GM18502 (cell line): Measurements from ENCODE around the gene GOLPH3L.
"Not testable (repeated sequence)": the region's sequence is repeated elsewhere in the genome, so short reads cannot be mapped to it uniquely, and the experiment has no call there.

Source experiments
- ATAC-seq: cut with Tn5 transposase; IDR thresholded peaks from one replicate; pipeline ENCODE4 v1.9.1; 2021; ENCODE audit warnings: mild to moderate bottlenecking; ENCODE audit not compliant: unreplicated experiment, poor library complexity

The GOLPH3L gene

DNA sequence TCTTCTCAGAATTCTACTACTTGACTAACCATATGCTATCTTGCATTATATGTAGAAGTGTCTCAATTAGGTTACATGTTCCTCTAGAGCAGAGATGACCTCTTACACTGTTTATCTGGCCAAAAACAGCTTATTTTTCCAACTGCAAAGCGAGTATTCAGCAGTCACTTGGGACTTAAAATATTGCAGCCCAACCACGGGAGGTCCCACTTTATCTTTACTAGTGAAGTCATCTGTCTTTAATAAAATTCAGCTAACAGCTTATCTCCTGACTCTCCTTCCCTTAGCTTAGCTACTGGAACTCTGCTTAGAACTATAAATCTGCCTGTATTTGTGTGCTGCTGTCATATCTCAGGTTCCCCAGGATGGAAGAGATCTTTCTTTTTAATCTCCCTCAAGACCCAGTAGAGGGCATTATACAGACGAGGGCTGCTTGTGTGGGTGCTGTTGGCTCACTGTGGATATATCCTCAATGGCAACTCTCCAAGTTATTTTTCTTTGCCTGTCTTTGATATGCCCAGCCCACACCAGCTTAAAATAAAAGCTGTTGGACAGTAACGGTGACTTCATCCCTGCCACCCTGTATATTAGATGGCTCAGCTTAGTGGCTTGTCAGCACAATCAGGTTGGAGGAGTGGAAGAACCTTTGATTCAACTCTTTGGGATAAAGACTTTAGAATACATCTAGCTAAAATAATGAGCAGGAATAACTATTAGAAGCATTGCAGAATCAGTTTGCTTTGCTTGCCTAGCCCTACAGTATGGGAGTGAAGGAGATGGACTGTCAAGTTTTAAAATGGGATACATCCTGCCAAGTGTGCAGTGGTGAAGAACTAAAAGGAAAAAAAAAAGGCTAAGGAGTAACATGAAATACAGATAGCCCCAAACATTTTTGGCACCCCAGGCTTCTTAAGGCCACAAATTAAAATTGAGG, 77.1 kb downstream of the GOLPH3L start:
- no peak for ATAC-seq

DNA sequence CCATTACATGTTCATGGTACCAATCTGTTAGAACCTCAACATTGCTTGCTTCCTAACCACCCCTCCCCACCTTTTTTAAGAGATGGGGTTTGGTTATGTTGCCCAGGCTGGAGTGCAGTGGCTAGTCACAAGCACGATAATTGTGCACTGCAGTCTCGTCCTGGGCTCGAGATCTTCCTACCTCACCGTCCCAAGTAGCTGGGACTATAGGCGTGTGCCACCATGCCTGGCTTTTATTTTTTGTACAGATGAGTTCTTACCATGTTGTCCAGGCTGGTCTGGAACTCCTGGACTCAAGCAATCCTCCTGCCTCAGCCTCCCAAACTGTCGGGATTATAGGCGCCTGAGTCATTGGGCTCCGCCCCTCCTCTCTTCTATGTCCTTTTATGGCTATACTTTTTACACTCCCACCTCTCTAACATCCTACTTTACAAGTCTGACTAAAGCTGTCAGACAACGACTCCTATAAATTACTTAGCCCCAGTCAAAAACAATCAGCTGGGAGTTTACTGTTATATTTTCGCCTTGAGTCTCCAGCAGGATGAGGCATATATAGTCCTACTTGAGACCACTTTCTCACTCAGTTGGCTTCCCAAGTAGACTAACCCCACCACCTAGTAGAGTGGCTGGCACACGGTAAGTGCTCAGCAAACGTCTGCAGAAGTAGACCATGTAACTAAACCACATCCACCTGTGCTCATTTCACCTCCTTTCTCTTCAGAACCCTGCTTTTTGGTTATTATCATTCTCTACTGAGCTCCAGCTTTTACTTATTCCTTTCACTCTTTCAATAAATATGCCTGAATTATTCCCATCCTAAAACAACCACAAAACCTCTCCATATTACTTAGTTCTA, 81.4 kb downstream of the GOLPH3L start:
- no peak for ATAC-seq

DNA sequence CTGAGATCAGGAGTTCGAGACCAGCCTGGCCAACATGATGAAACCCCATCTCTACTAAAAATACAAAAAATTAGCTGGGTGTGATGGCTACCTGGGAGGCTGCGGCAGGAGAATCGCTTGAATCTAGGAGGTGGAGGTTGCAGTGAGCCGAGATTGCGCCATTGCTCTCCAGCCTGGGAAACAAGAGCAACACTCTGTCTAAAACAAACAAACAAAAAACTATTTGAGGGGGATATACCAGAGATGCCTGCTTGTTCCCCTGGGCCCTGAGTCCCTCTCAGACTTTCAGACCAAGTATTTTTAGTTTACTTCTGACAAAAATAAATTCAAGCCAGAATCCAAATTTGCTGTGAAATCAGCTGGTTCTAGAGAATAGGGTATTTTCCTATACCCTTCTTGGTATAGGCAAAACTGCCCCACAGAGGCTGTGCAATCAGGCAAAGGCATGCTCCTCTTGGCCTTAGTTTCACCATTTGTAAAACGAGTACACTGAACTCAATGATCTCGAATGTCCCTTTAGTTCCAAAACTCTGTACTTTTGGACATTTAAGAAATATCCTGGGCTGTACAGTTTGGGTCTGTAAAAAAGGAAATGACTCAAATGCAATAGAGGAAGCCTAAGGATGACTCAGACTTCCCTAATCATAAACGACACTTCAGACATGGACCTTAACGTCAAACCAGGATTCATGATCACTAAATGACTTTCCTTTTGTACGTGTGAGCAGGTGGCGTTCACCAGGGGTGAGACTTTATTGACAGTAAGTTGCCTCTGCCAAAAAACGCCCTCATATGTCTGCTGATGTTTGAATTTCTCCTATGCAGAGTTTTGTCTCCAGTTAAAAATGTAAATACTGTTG, 83.7 kb downstream of the GOLPH3L start:
- no peak for ATAC-seq

DNA sequence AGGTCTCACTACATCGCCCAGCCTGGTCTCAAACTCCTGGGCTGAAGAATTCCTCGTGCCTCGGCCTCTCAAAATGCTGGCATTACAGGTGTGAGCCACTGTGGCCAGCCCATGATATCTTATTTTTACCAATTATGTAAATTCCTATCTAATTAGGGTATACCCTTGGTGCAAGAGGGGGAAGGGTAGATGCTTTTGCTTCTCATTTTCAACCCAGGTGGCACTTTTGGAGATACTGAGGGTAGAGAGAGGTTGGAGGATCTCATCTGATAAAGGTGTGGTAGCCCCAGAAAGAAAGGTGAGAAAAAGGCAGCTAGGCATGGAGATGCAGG, 85.0 kb downstream of the GOLPH3L start:
- ATAC-seq, result no peak

DNA sequence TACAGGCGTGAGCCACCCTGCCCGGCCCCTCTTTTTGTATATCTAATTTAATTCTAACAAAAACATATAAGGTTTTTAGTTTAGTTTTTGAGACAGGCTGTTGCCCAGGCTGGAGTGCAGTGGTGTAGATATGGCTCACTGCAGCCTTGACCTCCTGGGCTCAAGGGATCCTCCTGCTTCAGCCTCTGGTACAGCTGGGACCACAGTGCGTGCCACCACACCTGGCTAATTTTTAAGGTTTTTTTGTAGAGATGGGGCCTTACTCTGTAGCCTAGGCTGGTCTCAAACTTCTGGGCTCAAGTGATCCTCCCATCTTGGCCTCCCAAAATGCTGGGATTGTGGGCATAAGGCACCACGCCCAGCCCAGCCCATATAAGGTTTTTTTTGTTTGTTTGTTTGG, 86.4 kb downstream of the GOLPH3L start:
- no peak for ATAC-seq

DNA sequence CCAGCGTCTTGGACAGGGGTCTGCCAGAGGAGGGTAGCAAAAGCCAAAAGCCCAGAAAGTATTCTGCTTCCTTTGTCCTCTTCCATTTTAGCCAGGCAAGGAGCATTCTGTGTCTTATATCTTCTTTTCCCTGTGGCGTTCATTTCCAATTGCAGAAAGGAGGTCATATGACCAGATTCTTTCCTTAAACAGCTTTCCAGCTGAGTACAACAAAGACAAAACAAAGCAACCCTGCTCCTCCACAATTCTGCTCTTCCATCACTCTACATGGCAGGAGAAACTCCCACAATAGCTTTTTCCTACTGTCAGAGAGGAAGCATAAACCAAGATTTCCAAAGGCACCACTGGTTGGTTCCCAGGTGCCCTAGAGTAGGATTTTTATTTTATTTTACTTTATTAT, 87.2 kb downstream of the GOLPH3L start:
- ATAC-seq, result no peak

DNA sequence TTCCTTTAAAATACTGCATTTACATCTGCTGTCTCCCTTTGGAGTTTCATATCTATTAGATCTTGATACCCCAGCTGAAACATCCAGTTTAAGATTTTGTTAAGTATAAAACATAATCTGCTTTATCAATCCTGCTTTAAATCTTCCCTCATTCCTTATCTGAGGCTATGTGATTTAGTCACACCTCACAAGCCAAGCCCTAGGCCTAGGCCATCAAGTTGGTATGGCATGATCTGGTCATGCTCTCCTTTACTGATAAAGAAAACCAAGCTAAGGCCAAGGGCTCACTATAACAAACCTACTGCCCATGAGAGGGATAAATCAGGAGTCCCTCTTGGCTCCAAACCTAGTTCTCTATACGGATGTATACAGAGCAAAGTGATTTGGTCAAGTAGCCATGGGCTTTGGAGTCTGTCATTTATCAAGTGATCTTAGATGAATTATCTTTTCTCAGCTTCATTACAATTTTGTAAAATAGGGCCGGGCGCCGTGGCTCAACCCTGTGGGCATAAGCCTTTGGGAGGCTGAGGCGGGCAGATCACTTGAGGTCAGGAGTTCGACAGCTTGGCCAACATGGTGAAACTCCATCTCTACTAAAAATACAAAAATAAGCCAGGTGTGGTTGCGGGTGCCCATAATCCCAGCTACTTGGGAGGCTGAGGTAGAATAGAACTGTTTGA, 90.4 kb downstream of the GOLPH3L start:
- ATAC-seq, result no peak

DNA sequence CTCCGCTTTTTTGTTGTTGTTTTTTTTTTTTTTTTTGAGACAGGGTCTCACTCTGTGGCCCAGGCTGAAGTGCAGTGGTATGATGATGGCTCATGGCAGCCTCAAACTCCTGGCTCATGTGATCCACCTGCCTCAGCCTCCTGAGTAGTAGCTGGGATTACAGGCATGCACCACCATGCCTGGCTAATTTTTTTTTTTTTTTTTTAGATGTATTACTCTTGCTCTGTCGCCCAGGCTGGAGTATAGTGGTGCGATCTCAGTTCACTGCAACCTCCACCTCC, 91.6 kb downstream of the GOLPH3L start:
- ATAC-seq, result not testable (repeated sequence)

DNA sequence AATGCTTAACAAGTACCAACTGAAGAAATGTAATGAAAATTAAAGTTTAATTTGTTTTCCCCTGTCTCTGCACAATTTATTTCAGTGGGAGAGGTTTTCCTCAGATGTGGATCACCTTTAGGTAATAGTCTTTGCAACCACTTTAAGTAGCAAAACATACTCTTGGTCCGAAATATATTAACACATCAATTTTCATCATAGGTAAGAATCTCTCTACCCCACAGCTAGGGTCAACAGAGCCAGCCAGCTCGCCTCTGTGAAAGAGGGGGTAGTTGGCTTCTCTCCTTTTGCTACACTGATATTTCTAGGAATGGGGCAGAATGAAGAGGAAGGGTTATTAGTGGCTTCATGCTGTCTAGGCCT, 92.7 kb downstream of the GOLPH3L start:
- ATAC-seq, result no peak

DNA sequence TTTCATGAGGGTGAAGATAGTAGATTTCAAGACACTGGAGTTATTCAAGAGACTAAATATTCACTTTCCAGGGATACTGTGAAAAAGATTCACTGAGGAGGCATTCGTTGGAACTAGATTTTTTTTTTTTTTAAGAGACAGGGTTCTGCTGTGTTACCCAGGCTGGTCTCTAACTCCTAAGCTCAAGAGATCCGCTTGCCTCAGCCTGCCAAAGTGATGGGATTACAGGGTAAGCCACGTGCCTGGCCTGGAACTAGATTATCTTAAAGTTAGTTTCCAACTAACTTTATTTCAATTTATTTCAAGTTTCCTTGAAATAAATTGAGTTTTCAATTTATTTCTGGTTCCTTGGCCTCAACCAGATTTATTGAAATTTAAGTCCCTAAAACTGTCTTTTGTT, 93.2 kb downstream of the GOLPH3L start:
- no peak for ATAC-seq

DNA sequence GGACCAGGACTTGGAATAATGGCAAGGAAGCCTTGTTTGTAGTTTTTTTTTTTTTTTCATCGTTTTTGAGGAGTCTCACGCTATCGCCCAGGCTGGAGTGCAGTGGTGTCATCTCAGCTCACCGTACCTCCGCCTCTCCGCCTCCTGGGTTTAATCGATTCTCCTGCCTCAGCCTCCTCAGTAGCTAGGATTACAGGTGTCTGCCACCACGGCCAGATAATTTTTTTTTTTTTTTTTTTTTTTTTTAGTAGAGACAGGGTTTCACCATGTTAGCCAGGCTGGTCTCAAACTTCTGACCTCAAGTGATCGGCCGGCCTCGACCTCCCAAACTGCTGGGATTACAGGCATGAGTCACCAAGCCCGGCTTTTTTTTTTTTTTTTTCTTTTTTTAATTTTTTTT, 94.6 kb downstream of the GOLPH3L start:
- not testable (repeated sequence) for ATAC-seq

DNA sequence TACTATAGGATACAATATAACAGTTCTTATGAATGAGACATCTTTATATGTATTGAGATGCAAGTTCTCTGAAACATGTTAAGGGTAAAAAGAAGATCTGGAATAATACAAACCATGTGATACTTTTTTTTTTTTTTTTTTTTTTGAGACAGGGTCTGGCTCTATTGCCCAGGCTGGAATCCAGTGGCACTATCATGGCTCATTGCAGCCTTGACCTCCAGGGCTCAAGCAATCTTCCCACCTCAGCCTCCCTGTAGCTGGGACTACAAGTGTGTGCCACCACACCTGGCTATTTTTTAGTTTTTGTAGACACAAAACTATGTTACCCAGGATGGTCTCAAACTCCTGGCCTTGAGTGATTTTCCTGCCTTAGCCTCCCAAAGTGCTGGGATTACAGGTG, 95.4 kb downstream of the GOLPH3L start:
- no peak for ATAC-seq

DNA sequence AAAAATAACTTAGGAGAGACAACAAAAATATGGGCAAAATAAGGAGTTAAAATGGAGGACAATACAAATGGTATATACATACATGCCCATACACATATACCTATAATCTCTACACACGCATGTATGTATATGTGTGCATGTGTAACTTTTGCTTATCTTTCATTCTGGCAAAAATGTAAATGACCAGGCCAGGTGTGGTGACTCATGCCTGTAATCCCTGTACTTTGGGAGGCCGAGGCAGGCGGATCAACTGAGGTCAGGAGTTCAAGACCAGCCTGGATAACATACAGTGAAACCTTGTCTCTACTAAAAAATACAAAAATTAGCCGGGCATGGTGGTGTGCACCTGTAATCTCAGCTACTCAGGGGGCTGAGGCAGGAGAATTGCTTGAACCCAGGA, 98.6 kb downstream of the GOLPH3L start:
- not testable (repeated sequence) for ATAC-seq

DNA sequence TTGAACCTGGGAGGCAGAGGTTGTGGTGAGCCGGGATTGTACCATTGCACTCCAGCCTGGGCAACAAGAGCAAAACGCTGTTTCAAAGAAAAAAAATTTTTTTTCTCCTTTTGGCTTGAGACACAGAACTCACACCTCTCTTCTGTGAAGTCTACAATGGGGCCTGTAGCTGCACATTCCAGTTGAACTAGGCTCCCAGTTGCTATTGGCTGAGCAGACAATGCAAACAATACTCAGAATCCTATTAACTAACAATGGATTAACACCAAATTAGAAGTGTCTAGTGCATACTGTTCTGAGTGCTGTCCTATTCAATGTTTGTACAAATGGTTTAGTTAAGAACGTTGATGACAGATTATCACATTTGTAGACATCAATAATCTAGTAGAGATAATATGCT, 100.0 kb downstream of the GOLPH3L start:
- no peak for ATAC-seq
